Glutamatergic neuron (in vitro differentiated cells): Measurements from ENCODE around the gene SLC37A1. TPM values are rescaled to one million over a fixed set of nuclear protein-coding genes. Genes with fewer than 3 reads are reported as not detected.

ENCODE experiments used
- DNase-seq: peaks from one replicate; pipeline ENCODE4 v3.0.0; 2022
- H3K27ac Mint-ChIP-seq: one replicate; pipeline ENCODE4 v1.8.0; 2020; ENCODE audit warnings: mild to moderate bottlenecking, mixed read lengths, inconsistent platforms; ENCODE audit not compliant: unreplicated experiment
- H3K27me3 Mint-ChIP-seq: one replicate; pipeline ENCODE4 v1.8.0; 2020; ENCODE audit warnings: mild to moderate bottlenecking, moderate library complexity, mixed read lengths, inconsistent platforms; ENCODE audit not compliant: unreplicated experiment
- H3K36me3 Mint-ChIP-seq: one replicate; pipeline ENCODE4 v1.8.0; 2020; ENCODE audit warnings: mild to moderate bottlenecking, mixed read lengths, inconsistent platforms; ENCODE audit not compliant: unreplicated experiment
- H3K4me1 Mint-ChIP-seq: one replicate; pipeline ENCODE4 v1.8.0; 2020; ENCODE audit warnings: mild to moderate bottlenecking, low read depth, mixed read lengths, inconsistent platforms; ENCODE audit not compliant: unreplicated experiment
- H3K4me3 Mint-ChIP-seq: one replicate; pipeline ENCODE4 v1.8.0; 2020; ENCODE audit warnings: mild to moderate bottlenecking, mixed read lengths, inconsistent platforms; ENCODE audit not compliant: unreplicated experiment
- H3K9me3 Mint-ChIP-seq: one replicate; pipeline ENCODE4 v1.8.0; 2020; ENCODE audit warnings: mild to moderate bottlenecking, moderate library complexity, mixed read lengths, inconsistent platforms; ENCODE audit not compliant: unreplicated experiment
- total RNA-seq: library from RNA; stranded (reverse); fragmentation: NEBNext Ultra II Directional; extraction: Animal tissue kit (Norgen Biotek cat#: 25700); gene quantifications from one replicate; pipeline ENCODE4 v1.2.1, GENCODE V29; 2021; ENCODE audit not compliant: unreplicated experiment
- TF ChIP-seq, protein P1 (sequence below): fragments of 200-600 bp; sonication (generic); IDR thresholded peaks from one replicate; pipeline ENCODE4 v1.5.0; 2021; ENCODE audit not compliant: partially characterized antibody, unreplicated experiment

The SLC37A1 gene
- total RNA-seq, 1 donor from 2014 or later = 65.7 TPM

DNA sequence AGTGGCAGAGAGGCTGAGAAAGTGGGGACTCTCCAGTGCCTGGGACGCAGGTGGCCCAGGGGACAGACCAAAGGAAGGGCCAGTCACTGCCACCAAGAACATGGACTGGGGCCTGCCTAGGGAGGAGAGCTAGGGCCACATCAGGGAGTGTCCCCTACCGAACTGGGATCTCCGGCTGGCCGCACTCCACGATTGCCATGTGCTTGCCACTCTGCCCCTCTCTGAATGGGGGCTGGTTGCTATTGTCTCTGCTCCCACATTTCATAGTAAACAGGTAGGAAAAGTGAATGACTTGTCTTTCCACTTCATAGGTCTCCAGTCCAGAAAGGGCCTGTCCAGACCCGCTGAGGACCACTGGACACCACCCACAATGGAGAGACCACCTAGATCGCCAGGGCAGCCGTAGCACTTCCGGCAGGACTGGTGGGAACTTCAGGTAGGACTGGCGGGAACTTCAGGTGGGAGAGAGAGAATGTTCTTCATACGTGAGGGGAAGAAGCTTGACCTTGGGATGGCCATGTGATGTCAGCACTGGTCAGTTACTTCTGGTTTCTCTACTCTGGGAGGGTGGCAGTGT lies 84.6 kb downstream of the SLC37A1 start:
- no peak for DNase-seq
- H3K27ac Mint-ChIP-seq = no peak overlapping the region
- H3K27me3 Mint-ChIP-seq = peaks cover 2% of the 10 kb centered on the region
- no peak overlapping the region for H3K4me3 Mint-ChIP-seq
- peaks cover 2% of the 10 kb centered on the region for H3K4me1 Mint-ChIP-seq
- H3K9me3 Mint-ChIP-seq = peaks cover 16% of the 10 kb centered on the region
- TF ChIP-seq, protein P1, sequence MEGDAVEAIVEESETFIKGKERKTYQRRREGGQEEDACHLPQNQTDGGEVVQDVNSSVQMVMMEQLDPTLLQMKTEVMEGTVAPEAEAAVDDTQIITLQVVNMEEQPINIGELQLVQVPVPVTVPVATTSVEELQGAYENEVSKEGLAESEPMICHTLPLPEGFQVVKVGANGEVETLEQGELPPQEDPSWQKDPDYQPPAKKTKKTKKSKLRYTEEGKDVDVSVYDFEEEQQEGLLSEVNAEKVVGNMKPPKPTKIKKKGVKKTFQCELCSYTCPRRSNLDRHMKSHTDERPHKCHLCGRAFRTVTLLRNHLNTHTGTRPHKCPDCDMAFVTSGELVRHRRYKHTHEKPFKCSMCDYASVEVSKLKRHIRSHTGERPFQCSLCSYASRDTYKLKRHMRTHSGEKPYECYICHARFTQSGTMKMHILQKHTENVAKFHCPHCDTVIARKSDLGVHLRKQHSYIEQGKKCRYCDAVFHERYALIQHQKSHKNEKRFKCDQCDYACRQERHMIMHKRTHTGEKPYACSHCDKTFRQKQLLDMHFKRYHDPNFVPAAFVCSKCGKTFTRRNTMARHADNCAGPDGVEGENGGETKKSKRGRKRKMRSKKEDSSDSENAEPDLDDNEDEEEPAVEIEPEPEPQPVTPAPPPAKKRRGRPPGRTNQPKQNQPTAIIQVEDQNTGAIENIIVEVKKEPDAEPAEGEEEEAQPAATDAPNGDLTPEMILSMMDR = no peak
- H3K36me3 Mint-ChIP-seq = peaks cover 19% of the 10 kb centered on the region

DNA sequence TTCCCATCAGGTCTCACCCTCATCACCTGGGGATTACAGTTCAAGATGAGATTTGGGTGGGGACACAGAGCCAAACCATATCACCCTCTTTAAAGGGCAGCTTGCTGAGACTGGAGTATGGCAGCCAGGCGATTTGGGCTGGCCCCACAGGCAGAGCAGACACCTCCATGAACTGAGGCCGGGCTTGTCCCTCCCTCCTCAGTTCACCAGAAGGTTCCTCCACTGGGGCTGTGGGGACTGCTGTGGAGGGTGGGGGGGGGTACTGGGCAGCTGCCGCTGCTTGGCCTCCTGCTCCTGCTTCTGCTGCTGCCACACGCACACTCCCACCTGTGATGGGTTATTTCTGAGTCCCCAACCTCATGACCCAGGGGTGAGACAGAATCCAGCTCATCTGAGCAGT lies 85.8 kb downstream of the SLC37A1 start:
- TF ChIP-seq, protein P1 = no peak
- Mint-ChIP-seq H3K9me3 (peaks cover 16% of the 10 kb centered on the region), H3K4me3 (no peak overlapping the region), H3K4me1 (no peaks in the 10 kb centered on the region), H3K27ac (no peak overlapping the region), H3K36me3 (peaks cover 19% of the 10 kb centered on the region), H3K27me3 (peaks cover 2% of the 10 kb centered on the region)
- no peak for DNase-seq

DNA sequence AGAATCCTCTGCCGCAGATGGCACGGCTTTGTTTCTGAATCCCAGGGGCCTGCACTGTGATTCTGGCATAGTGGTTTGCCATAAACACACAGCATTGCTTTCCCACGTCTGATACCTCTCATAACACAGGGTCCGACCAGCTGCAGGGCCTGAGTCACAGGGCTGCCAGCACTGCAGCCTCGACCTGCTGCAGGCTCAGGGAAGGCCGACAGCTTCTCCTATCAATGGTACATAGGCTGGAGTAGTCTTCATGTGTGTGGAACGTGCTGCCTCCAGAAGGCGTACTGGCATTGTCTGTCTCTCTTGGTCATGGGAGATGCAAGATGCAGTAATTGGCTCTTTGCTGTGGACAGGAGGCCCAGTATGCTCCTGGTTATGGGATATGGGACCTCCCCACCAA lies 86.3 kb downstream of the SLC37A1 start:
- no peak overlapping the region for H3K4me3 Mint-ChIP-seq
- H3K27ac Mint-ChIP-seq = no peak overlapping the region
- H3K4me1 Mint-ChIP-seq = no peaks in the 10 kb centered on the region
- peaks cover 2% of the 10 kb centered on the region for H3K27me3 Mint-ChIP-seq
- H3K9me3 Mint-ChIP-seq = peaks cover 16% of the 10 kb centered on the region
- no peak for DNase-seq
- peaks cover 19% of the 10 kb centered on the region for H3K36me3 Mint-ChIP-seq
- TF ChIP-seq, protein P1 = no peak

DNA sequence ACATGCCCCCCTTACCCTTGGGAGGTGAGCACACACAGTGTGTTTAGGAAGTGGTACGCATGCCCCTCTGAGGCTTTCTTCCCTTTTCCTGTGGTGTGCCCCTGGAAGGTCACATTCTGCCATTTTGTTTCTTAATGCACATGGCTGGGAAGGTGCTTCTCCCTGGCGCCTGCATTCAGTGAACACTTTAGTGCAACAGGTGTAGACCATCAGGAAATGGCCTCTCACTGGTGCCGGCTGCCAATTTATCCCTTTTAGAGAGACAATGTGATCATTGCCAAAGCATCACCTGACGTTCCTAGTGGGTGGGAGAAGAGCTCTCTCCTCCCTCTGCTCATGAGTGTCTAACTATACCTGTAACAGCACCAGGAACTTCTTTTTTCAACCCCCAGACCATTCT lies 88.0 kb downstream of the SLC37A1 start:
- Mint-ChIP-seq H3K36me3 (peaks cover 28% of the 10 kb centered on the region), H3K9me3 (peaks cover 23% of the 10 kb centered on the region), H3K27ac (no peak overlapping the region), H3K4me1 (no peaks in the 10 kb centered on the region), H3K4me3 (no peak overlapping the region), H3K27me3 (peaks cover 2% of the 10 kb centered on the region)
- TF ChIP-seq, protein P1 = no peak
- DNase-seq = no peak

DNA sequence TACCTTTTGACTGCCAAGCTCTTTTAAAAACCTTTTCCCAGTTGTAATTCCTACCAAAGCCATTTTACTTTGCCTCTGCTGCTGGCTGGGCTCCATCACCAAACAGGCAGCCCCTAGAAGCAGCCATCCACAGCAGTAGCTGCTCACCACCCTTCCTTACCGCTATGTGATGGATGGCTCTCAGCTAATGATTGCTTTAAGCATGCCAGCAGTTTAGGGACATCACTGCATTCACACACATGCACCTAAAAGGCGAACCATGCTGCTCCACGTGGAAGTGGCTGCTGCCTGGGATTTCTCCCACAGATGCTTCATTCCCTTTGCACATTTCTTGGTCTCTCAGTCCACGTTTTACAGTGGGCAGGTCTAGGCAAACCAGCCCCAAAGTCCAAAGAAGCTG lies 93.5 kb downstream of the SLC37A1 start:
- Mint-ChIP-seq H3K36me3 (peaks cover 24% of the 10 kb centered on the region), H3K27me3 (peaks cover 5% of the 10 kb centered on the region), H3K4me1 (no peaks in the 10 kb centered on the region), H3K27ac (no peak overlapping the region), H3K9me3 (peaks cover 9% of the 10 kb centered on the region), H3K4me3 (no peak overlapping the region)
- TF ChIP-seq, protein P1 = no peak
- DNase-seq = no peak
